ENCODE data around the gene PTBP3. TPM values are rescaled to one million over a fixed set of nuclear protein-coding genes. Genes with fewer than 3 reads are reported as not detected.
"Not testable (repeated sequence)": the region's sequence is repeated elsewhere in the genome, so short reads cannot be mapped to it uniquely, and the experiment has no call there.

PTBP3 gene
- total RNA-seq, 1 experiment from 2014 or later = 90.3 TPM

DNA sequence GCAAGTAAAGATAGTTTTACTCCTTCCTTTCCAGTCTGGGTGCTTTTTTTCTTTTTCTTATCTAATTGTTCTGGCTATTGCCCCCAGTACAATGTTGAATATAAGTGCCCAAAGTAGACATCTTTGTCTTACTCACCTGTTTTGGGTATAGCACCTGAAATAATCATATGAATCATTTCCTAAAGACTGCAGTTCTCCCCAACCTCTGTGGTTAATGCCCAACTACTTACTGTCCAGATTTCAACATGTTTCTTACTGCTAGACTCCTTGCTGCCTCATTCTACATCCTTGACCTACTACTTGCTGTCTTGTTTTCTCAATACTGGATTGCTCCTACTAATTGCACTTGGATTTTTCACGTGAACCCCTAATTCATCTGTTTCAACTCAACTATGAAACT is 37.6 kb upstream of the PTBP3 start:
- H3K4me1 ChIP-seq (replicated peaks) = no peaks in the 10 kb centered on the region
- no peak overlapping the region for H3K4me3 ChIP-seq
- no peaks in the 10 kb centered on the region for H3K36me3 ChIP-seq
- DNase-seq (ENCODE audit: low read depth in 1 of 2, low spot score in 2 of 2) = no peak
- no peaks in the 10 kb centered on the region for H3K9me3 ChIP-seq (replicated peaks)
- H3K27ac ChIP-seq = no peak overlapping the region
- no peaks in the 10 kb centered on the region for H3K27me3 ChIP-seq (replicated peaks)

DNA sequence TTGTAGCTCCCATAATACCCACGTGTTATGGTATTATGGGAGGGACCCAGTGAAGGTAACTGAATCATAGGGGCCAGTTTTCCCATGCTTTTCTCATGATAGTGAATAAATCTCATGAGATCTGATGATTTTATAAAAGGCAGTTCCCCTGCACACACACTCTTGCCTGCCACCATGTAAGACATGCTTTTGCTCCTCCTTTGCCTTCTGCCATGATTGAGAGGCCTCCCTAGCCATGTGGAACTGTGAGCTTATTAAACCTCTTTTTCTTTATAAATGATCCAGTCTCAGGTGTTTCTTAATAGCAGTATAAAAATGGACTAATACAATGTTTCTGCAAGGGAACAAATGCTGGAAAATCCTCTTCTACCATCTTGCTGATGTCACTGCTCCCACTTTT is 36.4 kb upstream of the PTBP3 start:
- no peak overlapping the region for H3K4me3 ChIP-seq
- no peaks in the 10 kb centered on the region for H3K9me3 ChIP-seq (replicated peaks)
- no peaks in the 10 kb centered on the region for H3K36me3 ChIP-seq
- H3K4me1 ChIP-seq (replicated peaks) = no peaks in the 10 kb centered on the region
- no peak for DNase-seq (ENCODE audit: low read depth in 1 of 2, low spot score in 2 of 2)
- H3K27me3 ChIP-seq (replicated peaks) = no peaks in the 10 kb centered on the region
- no peak overlapping the region for H3K27ac ChIP-seq

DNA sequence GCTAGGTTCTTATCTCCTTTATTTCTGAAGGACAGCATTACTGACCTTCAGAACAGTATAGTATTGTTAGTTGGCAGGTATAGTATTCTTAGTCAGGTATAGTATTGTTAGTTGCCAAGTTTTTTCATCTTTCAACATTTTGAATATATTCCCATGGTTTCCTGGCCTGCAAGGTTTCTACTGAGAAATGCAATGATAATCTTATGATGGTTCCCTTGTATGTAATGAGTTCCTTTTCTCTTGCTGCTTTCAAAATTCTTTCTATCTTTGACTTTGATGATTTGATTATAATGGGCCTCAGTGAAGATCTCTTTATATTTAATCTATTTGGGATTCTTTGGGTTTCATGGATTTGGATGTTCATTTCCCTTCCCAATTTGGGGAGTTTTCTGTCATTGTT is 34.0 kb upstream of the PTBP3 start:
- DNase-seq (ENCODE audit: low read depth in 1 of 2, low spot score in 2 of 2) = no peak
- H3K4me3 ChIP-seq = no peak overlapping the region
- H3K27me3 ChIP-seq (replicated peaks) = no peaks in the 10 kb centered on the region
- H3K9me3 ChIP-seq (replicated peaks) = no peaks in the 10 kb centered on the region
- H3K4me1 ChIP-seq (replicated peaks) = no peaks in the 10 kb centered on the region
- H3K36me3 ChIP-seq = no peaks in the 10 kb centered on the region
- no peak overlapping the region for H3K27ac ChIP-seq

DNA sequence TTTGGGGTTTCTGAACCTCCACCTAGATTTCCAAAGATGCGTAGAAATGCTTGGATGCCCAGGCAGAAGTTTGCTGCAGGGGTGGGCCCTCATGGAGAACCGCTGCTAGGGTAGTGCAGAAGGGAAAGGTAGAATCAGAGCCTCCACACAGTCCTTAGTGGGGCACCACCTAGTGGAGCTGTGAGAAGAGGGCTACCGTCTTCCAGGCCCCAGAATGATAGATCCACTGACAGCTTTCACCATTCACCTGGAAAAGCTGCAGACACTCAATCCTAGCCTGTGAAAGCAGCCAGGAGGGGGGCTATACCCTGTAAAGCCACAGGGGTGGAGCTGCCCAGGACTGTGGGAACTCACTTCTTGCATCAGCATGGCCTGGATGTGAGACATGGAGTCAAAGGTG is 33.2 kb upstream of the PTBP3 start:
- no peak overlapping the region for H3K4me3 ChIP-seq
- DNase-seq (ENCODE audit: low read depth in 1 of 2, low spot score in 2 of 2) = no peak
- no peak overlapping the region for H3K27ac ChIP-seq
- H3K9me3 ChIP-seq (replicated peaks) = no peaks in the 10 kb centered on the region
- no peaks in the 10 kb centered on the region; the same call in 1 of the 2 replicates for H3K4me1 ChIP-seq (replicated peaks)
- H3K27me3 ChIP-seq (replicated peaks) = no peaks in the 10 kb centered on the region
- no peaks in the 10 kb centered on the region for H3K36me3 ChIP-seq

DNA sequence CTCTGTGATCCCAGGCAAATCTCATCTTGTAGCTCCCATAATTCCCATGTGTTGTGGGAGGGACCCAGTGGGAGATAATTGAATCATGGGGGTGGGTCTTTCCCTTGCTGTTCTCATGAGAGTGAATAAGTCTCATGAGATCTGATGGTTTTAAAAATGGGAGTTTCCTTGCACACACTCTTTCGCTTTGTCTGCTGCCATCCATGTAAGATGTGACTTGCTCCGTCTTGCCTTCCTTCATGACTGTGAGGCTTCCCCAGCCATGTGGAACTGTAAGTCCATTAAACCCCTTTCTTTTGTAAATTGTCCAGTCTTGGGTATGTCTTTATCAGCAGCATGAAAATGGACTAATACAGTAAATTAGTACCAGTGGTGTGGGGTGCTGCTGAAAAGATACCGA is 31.8 kb upstream of the PTBP3 start:
- not testable (repeated sequence) for H3K4me1 ChIP-seq (replicated peaks); H3K27ac ChIP-seq; H3K27me3 ChIP-seq (replicated peaks); DNase-seq (ENCODE audit: low read depth in 1 of 2, low spot score in 2 of 2); H3K4me3 ChIP-seq; H3K36me3 ChIP-seq; H3K9me3 ChIP-seq (replicated peaks)

DNA sequence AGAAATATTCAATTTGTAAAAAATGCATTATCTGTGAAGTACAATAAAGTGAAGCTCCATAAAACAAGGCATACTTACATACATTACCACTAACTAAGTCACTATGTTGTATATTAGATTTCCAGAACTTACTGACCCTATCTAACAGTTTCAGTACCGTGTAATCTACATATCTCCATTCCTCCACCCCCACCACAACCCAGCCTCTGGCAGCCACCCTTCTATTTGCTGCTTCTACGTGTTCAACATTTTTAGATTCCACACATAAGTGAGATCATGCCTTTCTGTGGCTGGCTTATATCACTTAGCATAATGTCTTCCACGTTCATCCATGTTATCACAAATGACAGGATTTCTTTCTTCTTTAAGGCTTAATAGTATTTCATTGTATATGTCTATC is 31.3 kb upstream of the PTBP3 start:
- Histone ChIP-seq H3K9me3 (replicated peaks) (no peaks in the 10 kb centered on the region), H3K4me1 (replicated peaks) (peaks cover 7% of the 10 kb centered on the region), H3K4me3 (no peak overlapping the region), H3K27me3 (replicated peaks) (no peaks in the 10 kb centered on the region), H3K27ac (no peak overlapping the region), H3K36me3 (no peaks in the 10 kb centered on the region)
- DNase-seq (ENCODE audit: low read depth in 1 of 2, low spot score in 2 of 2) = no peak

DNA sequence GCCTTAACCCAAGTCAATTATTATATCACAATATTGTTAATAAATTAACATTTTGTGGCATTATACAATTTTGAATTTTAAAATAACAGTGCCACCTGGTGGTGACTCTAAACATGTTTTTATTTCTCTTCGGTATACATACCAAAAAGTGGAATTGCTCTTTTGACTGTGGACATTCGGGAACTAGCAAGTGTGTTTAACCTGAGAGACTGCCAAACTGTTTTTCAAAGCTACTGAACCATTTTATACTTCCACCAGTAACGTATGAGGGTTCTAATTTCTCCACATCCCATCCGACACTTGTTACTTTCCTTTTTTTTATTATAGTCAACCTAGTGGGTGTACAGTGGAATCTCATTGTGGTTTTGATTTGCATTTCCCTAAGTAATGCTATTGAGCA is 28.2 kb upstream of the PTBP3 start:
- DNase-seq (ENCODE audit: low read depth in 1 of 2, low spot score in 2 of 2) = peak in 1 of 2 experiments; percentile 40
- Histone ChIP-seq H3K4me3 (no peak overlapping the region), H3K27ac (no peak overlapping the region), H3K27me3 (replicated peaks) (no peaks in the 10 kb centered on the region), H3K9me3 (replicated peaks) (no peaks in the 10 kb centered on the region), H3K4me1 (replicated peaks) (peaks cover 7% of the 10 kb centered on the region), H3K36me3 (no peaks in the 10 kb centered on the region)

DNA sequence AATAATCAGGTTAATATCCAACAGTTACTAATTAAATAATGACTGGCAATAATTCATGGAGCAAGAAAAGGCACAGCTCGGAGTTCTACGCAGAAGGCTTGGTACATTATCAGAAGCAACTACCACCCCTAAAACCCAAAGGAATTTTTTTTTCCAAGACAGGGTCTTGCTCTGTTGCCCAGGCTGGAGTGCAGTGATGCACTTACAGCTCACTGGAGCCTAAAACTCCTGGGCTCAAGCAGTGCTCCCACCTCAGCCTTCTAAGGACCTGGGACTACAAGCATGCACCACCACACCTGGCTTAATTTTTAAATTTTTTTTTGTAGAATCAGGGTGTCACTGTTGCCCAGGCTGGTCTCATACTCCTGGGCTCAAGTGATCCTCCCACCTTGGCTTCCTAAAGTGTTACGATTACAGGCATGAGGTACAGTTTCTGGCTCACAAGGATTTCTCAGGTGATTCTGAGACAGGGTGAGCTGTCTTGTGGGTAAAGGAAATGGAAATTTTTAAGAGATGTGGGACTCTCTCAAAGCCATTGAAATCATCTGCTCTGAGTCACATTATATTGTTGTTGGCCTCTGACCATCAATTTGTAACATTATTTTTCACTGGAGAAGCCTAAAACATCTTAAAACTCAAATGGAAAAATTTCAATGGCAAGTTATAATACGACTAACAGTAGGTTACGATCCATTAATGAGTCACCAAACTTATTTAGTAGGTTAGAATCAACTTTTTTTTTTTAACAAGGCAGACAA is 26.8 kb upstream of the PTBP3 start:
- no peak overlapping the region for H3K27ac ChIP-seq
- peak in 1 of 2 experiments; percentile 22 for DNase-seq (ENCODE audit: low read depth in 1 of 2, low spot score in 2 of 2)

DNA sequence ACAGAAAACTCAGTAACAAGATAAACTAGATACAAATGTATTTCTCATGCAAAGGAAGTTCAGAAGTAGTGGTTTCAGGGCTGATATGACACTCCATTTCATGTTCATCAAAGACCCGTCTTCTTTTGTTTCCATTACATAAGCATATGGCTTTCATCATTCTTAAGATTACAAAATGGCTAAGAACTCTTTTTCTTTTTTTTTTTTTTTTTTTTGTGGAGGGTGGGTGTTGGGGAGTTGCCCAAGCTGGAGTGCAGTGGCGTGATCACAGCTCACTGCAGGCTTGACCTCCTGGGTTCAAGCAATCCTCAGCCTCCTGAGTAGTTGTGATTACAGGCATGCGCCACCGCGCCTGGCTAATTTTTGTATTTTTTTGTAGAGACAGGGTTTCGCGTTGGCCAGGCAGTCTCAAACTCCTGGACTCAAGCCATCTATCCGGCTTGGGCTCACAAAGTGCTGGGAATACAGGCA is 22.0 kb upstream of the PTBP3 start:
- H3K4me1 ChIP-seq (replicated peaks) = peaks cover 3% of the 10 kb centered on the region
- H3K9me3 ChIP-seq (replicated peaks) = no peaks in the 10 kb centered on the region
- H3K36me3 ChIP-seq = no peaks in the 10 kb centered on the region
- no peaks in the 10 kb centered on the region for H3K27me3 ChIP-seq (replicated peaks)
- H3K4me3 ChIP-seq = no peak overlapping the region
- no peak for DNase-seq (ENCODE audit: low read depth in 1 of 2, low spot score in 2 of 2)
- H3K27ac ChIP-seq = no peak overlapping the region

More for the DNA sequence above, 26.8 kb upstream of the PTBP3 start:
- H3K4me1 ChIP-seq (replicated peaks) = peaks cover 7% of the 10 kb centered on the region
- H3K27me3 ChIP-seq (replicated peaks) = no peaks in the 10 kb centered on the region
- H3K4me3 ChIP-seq = no peak overlapping the region
- H3K9me3 ChIP-seq (replicated peaks) = no peaks in the 10 kb centered on the region
- no peaks in the 10 kb centered on the region for H3K36me3 ChIP-seq

DNA sequence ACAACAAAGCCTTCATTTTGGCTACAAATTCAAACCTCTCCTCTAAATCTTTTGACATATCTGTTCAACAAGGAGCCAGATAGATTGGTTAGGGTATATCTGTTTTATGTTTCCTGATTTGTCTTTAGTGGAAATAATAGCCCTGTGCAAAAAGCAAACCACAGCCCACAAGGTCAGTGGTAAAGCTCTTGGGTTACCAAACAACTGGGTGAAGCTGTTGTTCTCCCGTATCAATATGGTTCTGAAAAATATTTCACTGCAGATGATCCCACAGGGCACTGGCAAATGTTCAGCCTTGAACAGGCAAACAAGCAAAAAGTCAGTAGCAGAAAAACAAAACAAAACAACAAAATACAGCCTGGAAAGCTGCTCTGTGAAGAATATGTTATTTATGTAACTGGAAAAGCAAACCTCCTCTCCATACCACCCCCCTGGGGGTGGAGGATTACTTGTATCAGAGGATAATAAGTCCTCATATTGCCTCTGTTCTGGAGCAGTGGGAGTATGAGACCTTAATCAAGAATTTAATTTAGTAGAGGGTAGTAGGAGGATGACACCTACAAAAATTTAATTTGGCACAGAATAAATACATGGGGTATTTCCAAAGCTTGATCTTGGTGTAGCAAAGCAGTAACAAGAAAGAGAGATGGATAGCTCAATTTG is 20.8 kb upstream of the PTBP3 start:
- DNase-seq (ENCODE audit: low read depth in 1 of 2, low spot score in 2 of 2) = no peak
- Histone ChIP-seq H3K9me3 (replicated peaks) (no peaks in the 10 kb centered on the region), H3K4me1 (replicated peaks) (no peaks in the 10 kb centered on the region), H3K27ac (no peak overlapping the region), H3K4me3 (no peak overlapping the region), H3K36me3 (no peaks in the 10 kb centered on the region), H3K27me3 (replicated peaks) (no peaks in the 10 kb centered on the region)

DNA sequence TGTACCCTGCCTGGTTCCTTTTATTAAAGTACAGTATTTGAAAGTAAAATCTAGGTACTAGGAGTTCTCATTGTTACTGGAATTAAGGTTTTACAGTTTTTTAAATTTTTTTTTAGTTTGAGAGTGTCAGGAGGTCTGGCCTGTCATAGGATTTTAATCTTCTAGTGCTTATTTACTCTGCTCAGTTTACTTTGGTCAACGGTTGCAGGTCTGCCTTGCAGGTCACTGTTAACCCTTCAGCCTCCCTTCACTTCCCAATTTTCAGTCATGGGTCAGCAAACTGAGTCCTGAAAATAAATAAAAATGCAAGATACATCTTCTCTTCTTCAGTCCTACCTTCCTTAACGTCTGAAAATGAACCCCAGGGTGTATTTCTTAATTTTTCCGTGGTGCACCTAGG is 18.8 kb upstream of the PTBP3 start:
- H3K36me3 ChIP-seq = no peaks in the 10 kb centered on the region
- H3K4me3 ChIP-seq = no peak overlapping the region
- H3K9me3 ChIP-seq (replicated peaks) = no peaks in the 10 kb centered on the region

DNA sequence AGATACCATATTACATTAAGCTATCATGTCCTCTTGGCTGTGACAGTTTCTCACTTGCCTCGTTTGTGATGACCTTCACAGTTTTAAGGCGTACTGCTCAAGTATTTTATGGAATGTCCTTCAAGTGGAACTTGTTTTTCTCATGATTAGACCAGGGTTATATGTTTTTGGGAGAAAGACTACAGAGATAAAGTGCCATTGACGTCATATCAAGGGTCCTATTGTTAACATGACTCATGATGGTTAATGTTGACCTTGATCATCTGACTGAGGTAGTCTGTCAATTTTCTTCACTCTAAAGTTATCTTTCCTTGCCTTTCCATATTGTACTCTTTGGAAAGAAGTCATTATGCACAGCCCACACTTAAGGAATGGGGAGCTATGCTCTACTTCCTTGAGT is 17.8 kb upstream of the PTBP3 start:
- DNase-seq (ENCODE audit: low read depth in 1 of 2, low spot score in 2 of 2) = no peak
- Histone ChIP-seq H3K4me1 (replicated peaks) (no peaks in the 10 kb centered on the region), H3K9me3 (replicated peaks) (no peaks in the 10 kb centered on the region), H3K27ac (no peak overlapping the region), H3K36me3 (no peaks in the 10 kb centered on the region), H3K27me3 (replicated peaks) (no peaks in the 10 kb centered on the region), H3K4me3 (no peak overlapping the region)

More for the DNA sequence above, 18.8 kb upstream of the PTBP3 start:
- H3K4me1 ChIP-seq (replicated peaks) = no peaks in the 10 kb centered on the region
- H3K27ac ChIP-seq = no peak overlapping the region
- no peak for DNase-seq (ENCODE audit: low read depth in 1 of 2, low spot score in 2 of 2)
- H3K27me3 ChIP-seq (replicated peaks) = no peaks in the 10 kb centered on the region

DNA sequence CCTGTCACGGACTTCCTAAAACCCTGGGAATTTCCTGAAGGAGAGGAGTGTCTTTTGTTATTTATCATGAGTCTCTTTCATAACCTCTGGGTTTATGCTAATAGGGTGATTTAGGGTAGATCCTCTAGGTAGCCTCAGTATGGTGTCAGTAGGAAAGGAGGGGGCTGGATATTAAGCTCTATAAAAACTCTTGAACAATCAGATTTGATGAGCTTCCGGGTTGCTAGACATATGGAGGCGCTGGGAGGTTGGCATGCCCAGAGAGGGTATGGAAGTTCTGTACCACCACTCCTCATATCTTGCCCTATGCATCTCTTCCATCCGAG is 15.6 kb upstream of the PTBP3 start:
- DNase-seq (ENCODE audit: low read depth in 1 of 2, low spot score in 2 of 2) = no peak
- H3K4me1 ChIP-seq (replicated peaks) = no peaks in the 10 kb centered on the region
- no peak overlapping the region for H3K4me3 ChIP-seq
- H3K9me3 ChIP-seq (replicated peaks) = no peaks in the 10 kb centered on the region
- H3K36me3 ChIP-seq = no peaks in the 10 kb centered on the region
- no peaks in the 10 kb centered on the region for H3K27me3 ChIP-seq (replicated peaks)
- H3K27ac ChIP-seq = no peak overlapping the region

DNA sequence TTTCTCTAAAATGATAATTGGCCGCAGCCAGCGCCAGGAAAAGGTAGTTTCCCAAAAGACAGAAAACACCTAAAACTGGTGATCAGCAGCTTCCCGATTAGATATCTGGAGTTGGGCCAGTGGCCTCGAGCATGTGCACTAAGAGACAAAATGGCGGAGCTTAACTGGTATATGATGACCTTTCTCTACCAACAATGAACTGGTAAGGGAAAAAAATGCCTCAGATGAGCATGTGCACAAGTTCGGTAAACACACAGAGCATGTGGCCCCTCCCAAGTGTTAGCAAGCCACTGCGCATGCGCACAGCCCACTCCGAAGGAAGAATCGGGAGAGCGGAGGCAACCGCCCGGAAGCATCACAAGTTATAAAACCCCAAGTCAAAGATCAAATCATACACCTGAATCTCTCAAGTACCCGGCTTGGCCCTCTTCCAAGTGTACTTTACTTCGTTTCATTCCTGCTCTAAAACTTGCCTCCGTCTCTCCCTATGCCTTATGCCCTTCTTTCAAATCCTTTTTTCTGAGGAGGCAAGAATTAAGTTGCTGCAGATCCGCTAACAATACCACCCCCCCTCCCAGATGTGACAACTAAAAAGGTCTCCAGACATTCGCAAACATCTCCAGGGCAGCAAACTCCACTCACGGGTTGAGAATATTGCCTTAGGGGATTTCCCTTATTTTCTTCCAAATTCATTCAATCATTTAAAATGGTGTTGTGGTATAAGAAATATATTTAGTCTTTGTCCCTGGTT is 15.0 kb upstream of the PTBP3 start:
- Histone ChIP-seq H3K27me3 (replicated peaks) (no peaks in the 10 kb centered on the region), H3K36me3 (no peaks in the 10 kb centered on the region), H3K9me3 (replicated peaks) (no peaks in the 10 kb centered on the region), H3K4me1 (replicated peaks) (no peaks in the 10 kb centered on the region), H3K27ac (no peak overlapping the region), H3K4me3 (no peak overlapping the region)
- no peak for DNase-seq (ENCODE audit: low read depth in 1 of 2, low spot score in 2 of 2)

Measured in SJSA1 (cell line).